GM19351 (cell line): ENCODE measurements around the gene ATP6V0A4.

ENCODE experiments used
- ATAC-seq: cut with Tn5 transposase; IDR thresholded peaks from one replicate; pipeline ENCODE4 v1.9.1; 2021; ENCODE audit warnings: mild to moderate bottlenecking, moderate library complexity; ENCODE audit not compliant: unreplicated experiment

ATP6V0A4 gene

GRCh38 chr7:138663725-138664710 is 134.0 kb downstream of the ATP6V0A4 start:
- no peak for ATAC-seq

GRCh38 chr7:138662991-138663320 is 135.0 kb downstream of the ATP6V0A4 start:
- no peak for ATAC-seq

DNA sequence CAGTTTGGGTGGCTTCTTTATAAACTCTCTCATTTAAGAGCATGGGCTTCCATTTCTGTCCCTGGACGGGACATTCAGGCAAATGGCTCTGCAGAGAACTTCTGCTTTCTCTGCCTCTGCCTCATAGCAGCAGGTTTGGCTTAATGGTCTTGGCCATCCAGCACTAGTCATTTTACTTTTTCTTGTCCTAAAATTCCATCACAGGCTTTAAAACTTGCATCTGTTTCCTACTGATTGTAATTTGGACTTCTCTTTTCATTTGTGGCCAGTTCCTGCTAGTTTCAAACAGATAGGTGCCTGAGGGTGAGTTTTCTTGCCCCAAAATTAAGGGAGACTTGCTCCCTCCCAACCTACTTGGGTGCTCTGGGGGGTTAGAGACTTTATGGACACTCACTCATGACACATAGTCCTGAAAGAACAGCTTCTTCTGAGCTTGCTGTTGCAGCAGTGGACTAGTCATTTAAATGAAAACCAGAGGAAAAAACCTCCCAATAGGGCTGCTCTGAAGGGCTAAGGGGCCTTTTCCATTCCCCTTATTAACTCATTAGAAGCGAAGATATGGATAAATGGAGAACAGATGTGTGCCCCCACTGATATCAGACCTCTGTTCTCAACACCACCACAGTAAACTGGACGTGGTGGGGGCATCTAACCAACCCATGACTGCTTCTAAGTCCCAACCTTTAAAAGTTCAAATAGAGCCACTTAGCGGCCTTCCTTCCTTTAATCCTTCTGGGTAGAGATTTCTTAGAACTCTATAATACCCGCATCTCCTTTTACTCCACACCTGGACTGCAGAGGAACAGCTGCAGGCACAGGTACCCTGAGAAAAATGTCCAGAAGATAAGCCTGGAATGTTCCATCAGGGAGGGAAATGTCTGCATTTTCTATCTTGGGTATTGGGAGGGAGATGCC is 135.7 kb downstream of the ATP6V0A4 start:
- ATAC-seq: no peak

DNA sequence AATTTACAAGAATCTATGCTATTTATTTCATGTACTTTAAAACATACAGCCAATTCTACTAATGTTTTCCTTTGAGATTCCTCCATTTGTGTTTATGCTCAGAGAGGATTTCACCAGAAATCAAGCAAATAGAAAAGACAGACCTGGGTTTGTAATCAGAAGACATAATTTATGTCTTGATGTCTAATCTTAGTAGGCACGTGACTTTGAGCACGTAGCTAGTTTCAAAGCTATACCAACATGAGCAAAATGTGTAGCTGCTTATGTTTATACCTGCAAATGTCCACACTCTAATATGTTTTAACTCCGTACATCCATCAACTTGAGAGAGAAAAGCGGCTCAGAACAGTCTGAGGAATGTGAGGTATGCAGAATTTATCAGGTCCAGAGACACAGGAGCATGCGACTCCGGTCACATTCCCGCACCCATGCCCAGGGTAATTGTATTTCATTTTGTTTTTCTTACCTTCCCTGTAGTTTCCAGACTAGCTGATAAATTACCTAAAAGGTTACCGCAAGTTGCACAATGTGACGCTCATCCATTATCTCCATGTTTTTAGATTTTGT is 136.8 kb downstream of the ATP6V0A4 start:
- no peak for ATAC-seq

GRCh38 chr7:138658889-138659288 is 139.1 kb downstream of the ATP6V0A4 start:
- ATAC-seq: no peak

GRCh38 chr7:138657854-138658386 is 140.1 kb downstream of the ATP6V0A4 start:
- ATAC-seq: no peak

- ATAC-seq: no peak
These were observed 141.0 kb downstream of the ATP6V0A4 start for GRCh38 chr7:138656952-138657351.
